IPS-18a (cell line): ENCODE data around the gene PDZD2.
"Not testable (repeated sequence)": the region's sequence is repeated elsewhere in the genome, so short reads cannot be mapped to it uniquely, and the experiment has no call there.

ENCODE experiments used
- H3K27ac ChIP-seq: one replicate; pipeline ENCODE4 v1.5.1; 2013; ENCODE audit warnings: low read length
- H3K27me3 ChIP-seq: one replicate; pipeline ENCODE4 v1.6.1; 2013; ENCODE audit warnings: mild to moderate bottlenecking, low read length; ENCODE audit not compliant: control insufficient read depth, insufficient read depth
- H3K36me3 ChIP-seq: one replicate; pipeline ENCODE4 v1.6.1; 2013; ENCODE audit warnings: low read depth, low read length; ENCODE audit not compliant: control insufficient read depth
- H3K4me1 ChIP-seq: one replicate; pipeline ENCODE4 v1.6.1; 2013; ENCODE audit warnings: low read depth, low read length; ENCODE audit not compliant: control insufficient read depth
- H3K4me3 ChIP-seq: one replicate; pipeline ENCODE4 v1.5.1; 2013; ENCODE audit warnings: low read length
- H3K9ac ChIP-seq: one replicate; pipeline ENCODE4 v1.6.1; 2013; ENCODE audit warnings: mild to moderate bottlenecking, low read length, moderate library complexity
- H3K9me3 ChIP-seq: one replicate; pipeline ENCODE4 v1.6.1; 2013; ENCODE audit warnings: low read depth, low read length; ENCODE audit not compliant: control insufficient read depth

PDZD2 gene

DNA sequence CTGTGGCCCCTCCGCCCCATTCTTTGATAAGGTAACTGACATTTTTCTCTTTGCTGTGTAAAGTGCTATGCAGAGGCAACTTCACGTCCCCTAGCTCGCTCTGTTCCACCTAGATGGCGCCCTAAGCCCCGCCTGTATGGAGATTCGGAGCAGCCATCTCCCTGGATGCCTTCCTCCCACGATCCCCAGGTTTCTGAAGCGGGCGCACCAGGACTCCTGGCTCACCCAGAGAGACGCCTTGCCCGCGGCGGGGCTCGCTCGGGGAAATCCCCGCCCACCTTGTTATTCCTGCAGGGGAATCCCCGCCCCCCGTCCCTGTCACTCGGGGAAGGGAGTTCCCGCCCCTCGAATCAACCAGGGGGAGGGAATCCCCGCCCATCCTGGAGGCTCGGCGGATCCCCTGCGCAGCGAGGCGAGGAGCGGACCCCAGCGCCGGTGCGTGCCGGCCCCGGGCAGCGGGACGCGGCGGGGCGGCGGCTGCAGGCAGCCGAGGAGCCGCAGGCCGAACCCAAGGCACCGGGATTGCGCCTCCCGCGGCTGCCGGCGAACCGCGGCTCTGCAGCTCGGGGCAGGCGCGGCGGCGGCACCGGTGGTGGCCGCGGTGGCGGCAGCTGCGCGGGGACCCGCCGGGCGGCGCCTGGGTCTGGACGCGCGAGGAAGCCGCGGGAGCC is at the start of gene PDZD2:
Gene PDZD2 (plus strand): TSS at position 384 of the 671 bp plus-strand sequence.
- peaks cover 13% of the 10 kb centered on the region for H3K4me1 ChIP-seq
- peak within 1 kb of the TSS; percentile 79 for H3K4me3 ChIP-seq
- H3K36me3 ChIP-seq = no peaks in the 10 kb centered on the region
- peak within 1 kb of the TSS; percentile 27 for H3K9ac ChIP-seq
- H3K27me3 ChIP-seq = peaks cover 38% of the 10 kb centered on the region
- H3K9me3 ChIP-seq = no peaks in the 10 kb centered on the region
- H3K27ac ChIP-seq = no peak within 1 kb of the TSS

DNA sequence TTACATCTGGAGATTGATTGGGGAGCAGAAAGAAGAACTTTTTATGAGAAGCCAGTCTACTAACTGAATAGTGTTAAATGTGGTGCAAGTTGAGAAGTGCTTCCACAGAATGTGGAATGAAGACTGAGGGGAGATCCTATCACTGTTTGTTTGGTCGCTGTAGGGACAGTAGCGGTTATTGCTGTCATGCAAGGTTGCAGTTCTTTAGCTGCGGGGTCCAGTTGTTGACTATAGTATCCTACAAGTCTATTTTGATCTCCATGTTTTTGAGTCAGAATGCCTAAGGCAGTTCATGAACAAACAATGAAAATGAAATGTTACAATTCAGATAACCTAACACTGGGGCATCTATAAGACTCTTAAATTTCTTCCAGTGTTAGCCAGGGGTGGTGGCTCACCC is 45.3 kb upstream of the PDZD2 start:
- Histone ChIP-seq H3K36me3 (no peaks in the 10 kb centered on the region), H3K9ac (no peak overlapping the region), H3K27ac (no peak overlapping the region), H3K4me1 (no peaks in the 10 kb centered on the region), H3K4me3 (no peak overlapping the region), H3K9me3 (no peaks in the 10 kb centered on the region), H3K27me3 (no peaks in the 10 kb centered on the region)

DNA sequence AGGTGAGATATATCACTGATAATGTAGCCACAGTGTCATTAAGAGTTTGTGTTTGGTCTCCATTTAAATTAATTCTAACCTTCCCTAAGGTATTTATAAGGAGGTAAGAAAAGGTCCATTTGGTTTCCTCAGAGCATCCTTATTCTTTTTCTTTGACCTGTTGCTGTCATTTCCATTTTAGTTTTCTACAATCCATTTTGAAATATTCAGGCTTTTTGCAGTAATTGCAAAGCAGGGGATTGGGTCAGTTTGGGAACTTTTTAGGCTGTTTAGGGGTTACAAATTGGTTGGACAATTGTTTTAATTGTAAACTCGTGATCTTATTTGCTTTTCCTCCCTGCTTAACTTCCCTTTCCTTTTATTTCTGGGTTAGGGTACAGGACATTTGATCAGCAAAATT is 42.6 kb upstream of the PDZD2 start:
- H3K36me3 ChIP-seq = no peaks in the 10 kb centered on the region

DNA sequence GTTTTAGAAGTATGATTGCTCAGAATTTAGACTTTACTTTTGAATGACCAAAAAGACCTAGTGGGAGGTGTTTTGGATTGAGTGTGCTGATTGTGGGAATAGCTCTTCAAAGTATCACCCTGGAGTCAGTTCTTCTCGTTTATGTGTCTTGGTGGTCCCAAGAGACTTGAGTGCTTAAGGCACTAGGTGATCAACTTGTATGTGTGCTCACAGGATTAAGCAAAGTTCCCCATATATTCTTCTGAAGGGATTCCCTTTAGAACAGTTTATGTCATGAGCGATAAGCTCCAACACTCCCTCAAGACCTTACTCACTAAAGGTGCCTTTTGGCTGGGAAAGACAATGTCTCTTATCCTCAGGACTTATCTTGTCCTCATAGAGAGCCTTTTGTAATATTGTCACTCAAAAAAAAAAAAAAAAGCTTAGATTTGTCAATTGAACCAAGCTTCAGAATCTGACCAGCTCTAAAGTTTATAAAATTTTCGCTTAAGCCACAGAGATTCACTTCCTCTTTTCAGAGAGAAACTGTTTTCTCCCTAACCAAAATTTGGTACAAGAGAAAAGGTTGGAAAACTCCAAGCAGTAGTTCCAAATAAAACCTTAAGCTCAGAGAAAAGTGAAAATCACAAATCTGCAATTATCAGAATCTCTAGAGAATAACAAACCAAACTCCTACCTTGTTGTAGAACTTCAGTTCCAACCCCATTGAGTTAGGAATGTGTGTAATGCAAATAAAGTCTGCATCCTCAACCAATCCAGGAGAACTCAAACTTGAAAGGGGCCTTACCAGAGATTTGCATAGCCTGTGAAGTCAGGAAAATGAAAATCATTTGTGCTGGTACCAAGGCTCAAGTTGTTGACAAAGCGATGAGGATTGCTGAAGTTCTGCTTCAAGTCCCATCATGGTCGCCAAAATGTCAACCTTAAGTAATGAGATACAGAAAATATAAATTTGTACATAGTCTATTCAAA is 40.0 kb upstream of the PDZD2 start:
- H3K9me3 ChIP-seq = no peaks in the 10 kb centered on the region
- H3K27me3 ChIP-seq = no peaks in the 10 kb centered on the region
- H3K9ac ChIP-seq = no peak overlapping the region
- H3K4me1 ChIP-seq = no peaks in the 10 kb centered on the region
- H3K36me3 ChIP-seq = no peaks in the 10 kb centered on the region
- no peak overlapping the region for H3K27ac ChIP-seq
- no peak overlapping the region for H3K4me3 ChIP-seq

More for the DNA sequence above, 42.6 kb upstream of the PDZD2 start:
- H3K9ac ChIP-seq = no peak overlapping the region
- H3K9me3 ChIP-seq = no peaks in the 10 kb centered on the region
- no peaks in the 10 kb centered on the region for H3K4me1 ChIP-seq
- no peaks in the 10 kb centered on the region for H3K27me3 ChIP-seq
- no peak overlapping the region for H3K27ac ChIP-seq
- H3K4me3 ChIP-seq = no peak overlapping the region

DNA sequence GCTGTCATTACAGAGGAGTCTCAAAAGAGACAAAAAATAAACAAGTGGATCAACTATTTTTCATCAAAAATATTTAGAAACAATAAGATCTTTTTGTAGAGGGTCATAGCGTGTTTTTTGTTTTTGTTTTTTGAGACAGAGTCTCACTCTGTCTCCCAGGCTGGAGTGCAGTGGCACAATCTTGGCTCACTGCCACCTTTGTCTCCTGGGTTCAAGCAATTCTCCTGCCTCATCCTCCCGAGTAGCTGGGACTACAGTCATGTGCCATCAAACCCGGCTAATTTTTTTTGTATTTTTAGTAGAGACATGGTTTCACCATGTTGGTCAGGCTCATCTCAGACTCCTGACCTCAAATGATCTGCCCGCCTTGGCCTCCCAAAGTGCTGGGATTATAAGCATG is 36.6 kb upstream of the PDZD2 start:
- not testable (repeated sequence) for H3K4me3 ChIP-seq, H3K9ac ChIP-seq, H3K36me3 ChIP-seq, H3K27ac ChIP-seq, H3K27me3 ChIP-seq, H3K4me1 ChIP-seq, H3K9me3 ChIP-seq

DNA sequence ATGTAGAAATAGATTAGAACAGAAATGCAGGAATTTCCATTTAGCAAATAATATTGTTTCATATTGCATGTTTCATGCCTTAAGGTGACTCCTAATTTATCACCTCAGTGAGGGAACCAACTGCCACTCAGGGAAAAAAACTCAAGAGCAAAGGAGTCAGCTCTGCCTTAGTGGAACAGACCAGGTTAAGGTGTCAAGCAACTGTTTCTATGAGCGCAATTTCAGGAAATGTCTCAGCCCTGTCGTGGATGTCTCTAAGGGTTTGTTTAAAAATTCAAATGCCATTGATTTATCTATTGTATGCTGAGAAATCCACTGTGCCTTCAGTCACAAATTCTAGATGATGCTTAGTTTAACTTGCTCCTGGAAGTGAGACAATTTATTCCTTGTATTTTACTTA is 34.7 kb upstream of the PDZD2 start:
- H3K36me3 ChIP-seq = no peaks in the 10 kb centered on the region
- no peaks in the 10 kb centered on the region for H3K9me3 ChIP-seq
- no peaks in the 10 kb centered on the region for H3K4me1 ChIP-seq
- no peak overlapping the region for H3K27ac ChIP-seq
- H3K27me3 ChIP-seq = no peaks in the 10 kb centered on the region
- H3K9ac ChIP-seq = no peak overlapping the region
- no peak overlapping the region for H3K4me3 ChIP-seq

DNA sequence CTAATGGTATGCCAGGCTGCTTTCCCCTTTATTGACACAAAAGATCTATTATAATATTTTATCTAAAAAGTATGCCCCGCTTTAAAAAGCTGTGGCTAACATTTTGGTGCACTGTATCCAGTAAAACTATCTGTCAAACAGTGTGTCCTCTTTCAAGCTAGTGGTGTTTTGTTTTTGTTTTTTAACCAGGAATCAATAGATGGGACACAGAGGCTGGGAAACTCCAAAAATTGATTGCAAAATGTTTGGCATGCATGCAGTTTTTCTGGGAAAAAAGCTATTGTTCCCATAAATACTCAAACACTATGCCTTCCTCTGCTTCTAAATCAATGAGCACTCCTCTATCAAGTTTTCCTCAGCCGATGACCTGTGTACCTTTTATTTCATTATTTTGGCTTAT is 34.3 kb upstream of the PDZD2 start:
- no peak overlapping the region for H3K4me3 ChIP-seq
- H3K9me3 ChIP-seq = no peaks in the 10 kb centered on the region
- H3K36me3 ChIP-seq = no peaks in the 10 kb centered on the region
- no peak overlapping the region for H3K9ac ChIP-seq
- H3K27ac ChIP-seq = no peak overlapping the region
- no peaks in the 10 kb centered on the region for H3K27me3 ChIP-seq
- no peaks in the 10 kb centered on the region for H3K4me1 ChIP-seq

DNA sequence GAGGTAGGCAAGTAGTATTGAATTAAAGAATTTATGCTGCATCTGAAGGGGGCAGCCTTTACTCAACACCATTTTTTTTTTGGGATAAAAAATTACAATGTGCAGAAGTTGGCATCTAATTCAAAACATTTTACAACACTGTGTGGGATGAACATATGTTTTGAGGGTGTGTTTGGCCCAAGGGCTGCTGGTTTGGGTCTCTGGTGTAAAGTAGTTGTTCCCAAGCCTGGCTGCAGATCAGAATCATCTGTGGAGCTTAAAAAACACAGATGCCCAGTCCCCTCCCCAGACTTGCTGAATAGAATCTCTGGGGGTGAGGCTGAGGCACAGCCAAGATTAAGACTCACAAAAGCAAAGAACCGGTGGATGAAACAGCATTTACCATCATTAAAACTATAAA is 33.0 kb upstream of the PDZD2 start:
- Histone ChIP-seq H3K36me3 (no peaks in the 10 kb centered on the region), H3K4me3 (no peak overlapping the region), H3K9ac (no peak overlapping the region), H3K4me1 (no peaks in the 10 kb centered on the region), H3K9me3 (no peaks in the 10 kb centered on the region), H3K27me3 (no peaks in the 10 kb centered on the region), H3K27ac (no peak overlapping the region)

DNA sequence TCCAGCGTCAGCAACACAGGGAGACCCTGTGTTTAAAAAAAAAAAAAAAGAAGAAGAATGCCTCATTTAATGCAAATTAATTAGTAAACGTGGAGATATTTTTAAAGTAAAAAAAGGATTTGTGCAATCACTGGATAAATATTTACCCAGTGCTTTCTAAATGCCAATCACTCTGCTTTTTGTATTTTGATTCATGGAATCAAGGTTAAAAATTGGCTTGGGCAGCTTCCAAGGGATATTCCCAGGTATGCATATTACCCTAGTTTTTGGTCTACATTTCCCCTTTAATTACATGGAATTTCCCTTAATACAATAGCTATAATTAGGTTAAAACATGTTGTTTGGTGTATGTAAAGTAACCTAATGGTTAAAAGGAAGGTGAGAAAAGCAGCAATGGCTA is 31.4 kb upstream of the PDZD2 start:
- Histone ChIP-seq H3K9ac (no peak overlapping the region), H3K4me3 (no peak overlapping the region), H3K9me3 (no peaks in the 10 kb centered on the region), H3K27ac (no peak overlapping the region), H3K27me3 (no peaks in the 10 kb centered on the region), H3K36me3 (no peaks in the 10 kb centered on the region), H3K4me1 (no peaks in the 10 kb centered on the region)

DNA sequence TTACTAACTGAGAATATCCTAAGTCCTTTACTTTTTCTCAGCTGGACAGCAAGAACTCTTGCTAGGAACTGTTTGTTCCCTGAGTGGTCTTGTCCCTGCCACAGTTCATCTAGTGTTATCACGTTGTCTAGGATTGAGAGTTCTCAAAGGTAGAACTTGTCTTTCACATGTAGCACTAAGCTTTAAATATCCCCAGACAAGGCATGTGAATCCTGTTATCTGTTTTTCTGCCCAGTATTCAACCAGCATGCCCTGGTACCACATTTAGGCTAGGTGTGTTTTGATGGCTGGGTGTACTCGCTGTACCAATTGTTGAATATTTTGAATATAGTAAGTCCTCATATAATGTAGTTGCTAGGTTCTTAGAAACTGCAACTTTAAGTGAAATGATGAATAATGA is 27.9 kb upstream of the PDZD2 start:
- Histone ChIP-seq H3K27ac (no peak overlapping the region), H3K4me3 (no peak overlapping the region), H3K4me1 (peaks cover 8% of the 10 kb centered on the region), H3K9me3 (no peaks in the 10 kb centered on the region), H3K36me3 (no peaks in the 10 kb centered on the region), H3K9ac (no peak overlapping the region), H3K27me3 (no peaks in the 10 kb centered on the region)

DNA sequence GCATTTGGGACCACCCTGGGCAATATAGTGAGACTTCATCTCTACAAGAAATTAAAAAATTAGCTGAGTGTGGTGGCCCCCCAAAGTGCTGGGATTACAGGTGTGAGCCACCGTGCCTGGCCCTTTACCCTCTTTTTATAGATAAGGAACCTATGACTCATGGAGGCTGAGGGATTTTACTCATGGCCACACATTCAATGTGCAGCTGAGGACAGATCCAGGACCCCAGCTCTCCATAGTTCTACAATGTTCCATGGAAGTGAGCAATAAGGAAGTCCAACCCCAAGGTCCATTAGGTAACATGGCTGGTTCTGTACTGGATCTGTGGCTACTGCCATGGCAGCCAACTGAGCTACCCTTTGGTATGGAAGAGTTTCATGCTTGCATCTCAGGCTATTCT is 25.3 kb upstream of the PDZD2 start:
- peaks cover 16% of the 10 kb centered on the region for H3K4me1 ChIP-seq
- H3K9ac ChIP-seq = no peak overlapping the region
- H3K27ac ChIP-seq = no peak overlapping the region
- no peak overlapping the region for H3K4me3 ChIP-seq
- H3K36me3 ChIP-seq = no peaks in the 10 kb centered on the region
- no peaks in the 10 kb centered on the region for H3K9me3 ChIP-seq
- no peaks in the 10 kb centered on the region for H3K27me3 ChIP-seq
